GM12873 (cell line): Measurements from ENCODE around the gene FBXO7.

Experiments
- CTCF ChIP-seq: IDR thresholded peaks from 2 replicates; pipeline ENCODE4 v1.5.1; 2012; ENCODE audit warnings: low read depth, mild to moderate bottlenecking, moderate library complexity, low read length, control low read depth; ENCODE audit not compliant: insufficient read depth; ENCODE audit errors: missing control alignments

FBXO7 gene

GRCh38 chr22:32511776-32512175, 37.2 kb downstream of the FBXO7 start:
- TF ChIP-seq CTCF = no peak

GRCh38 chr22:32512267-32512982, 37.8 kb downstream of the FBXO7 start:
- no peak for TF ChIP-seq CTCF

- no peak for TF ChIP-seq CTCF
These were observed 40.5 kb downstream of the FBXO7 start for GRCh38 chr22:32515084-32515483.

GRCh38 chr22:32517488-32517887, 42.9 kb downstream of the FBXO7 start:
- TF ChIP-seq CTCF = no peak

- no peak for TF ChIP-seq CTCF
These were observed 43.3 kb downstream of the FBXO7 start for GRCh38 chr22:32517921-32518320.

- no peak for TF ChIP-seq CTCF
These were observed 43.8 kb downstream of the FBXO7 start for GRCh38 chr22:32518381-32518780.

- peak; percentile 62 for TF ChIP-seq CTCF
These were observed 44.2 kb downstream of the FBXO7 start for GRCh38 chr22:32518848-32519247.
